Stimulated activated naive CD8-positive, alpha-beta T cell treated with anti-CD3 and anti-CD28 coated beads, Interleukin-15, Interleukin-2, amounts not matched to agents 100 ng/mL and 50 ng/mL, for 24 hours (primary cell): ENCODE data around the gene ITGA5.

Experiments
- H3K27ac Mint-ChIP-seq: one replicate; pipeline ENCODE4 v1.8.0; 2021; ENCODE audit warnings: mild to moderate bottlenecking, mixed read lengths
- H3K27me3 Mint-ChIP-seq: one replicate; pipeline ENCODE4 v1.8.0; 2021; ENCODE audit warnings: mixed read lengths
- H3K36me3 Mint-ChIP-seq: one replicate; pipeline ENCODE4 v1.8.0; 2021; ENCODE audit warnings: low read depth, mixed read lengths
- H3K4me1 Mint-ChIP-seq: one replicate; pipeline ENCODE4 v1.8.0; 2021; ENCODE audit warnings: low read depth, mixed read lengths
- H3K4me3 Mint-ChIP-seq: one replicate; pipeline ENCODE4 v1.8.0; 2021; ENCODE audit warnings: mild to moderate bottlenecking, mixed read lengths
- H3K9me3 Mint-ChIP-seq: one replicate; pipeline ENCODE4 v1.8.0; 2021; ENCODE audit warnings: mixed read lengths

Gene ITGA5

GRCh38 chr12:54352891-54353874, 65.9 kb downstream of the ITGA5 start:
- Mint-ChIP-seq H3K27ac (no peak overlapping the region), H3K27me3 (no peaks in the 10 kb centered on the region), H3K9me3 (no peaks in the 10 kb centered on the region), H3K4me3 (no peak overlapping the region), H3K36me3 (peaks cover 32% of the 10 kb centered on the region), H3K4me1 (peaks cover 20% of the 10 kb centered on the region)

- H3K36me3 Mint-ChIP-seq, result peaks cover 41% of the 10 kb centered on the region
- H3K9me3 Mint-ChIP-seq, result no peaks in the 10 kb centered on the region
- H3K27ac Mint-ChIP-seq, result no peak overlapping the region
- H3K4me3 Mint-ChIP-seq, result peak overlapping the region; percentile 49
- no peaks in the 10 kb centered on the region for H3K27me3 Mint-ChIP-seq
- H3K4me1 Mint-ChIP-seq, result peaks cover 20% of the 10 kb centered on the region
Observed at GRCh38 chr12:54352022-54352531, 67.0 kb downstream of the ITGA5 start.

GRCh38 chr12:54351341-54351740, 67.7 kb downstream of the ITGA5 start:
- H3K4me3 Mint-ChIP-seq, result no peak overlapping the region
- H3K9me3 Mint-ChIP-seq, result no peaks in the 10 kb centered on the region
- peaks cover 20% of the 10 kb centered on the region for H3K4me1 Mint-ChIP-seq
- no peaks in the 10 kb centered on the region for H3K27me3 Mint-ChIP-seq
- peaks cover 46% of the 10 kb centered on the region for H3K36me3 Mint-ChIP-seq
- no peak overlapping the region for H3K27ac Mint-ChIP-seq

- H3K27ac Mint-ChIP-seq, result no peak overlapping the region
- no peaks in the 10 kb centered on the region for H3K27me3 Mint-ChIP-seq
- H3K36me3 Mint-ChIP-seq, result peaks cover 46% of the 10 kb centered on the region
- no peaks in the 10 kb centered on the region for H3K9me3 Mint-ChIP-seq
- no peak overlapping the region for H3K4me3 Mint-ChIP-seq
- H3K4me1 Mint-ChIP-seq, result peaks cover 20% of the 10 kb centered on the region
Observed at GRCh38 chr12:54350743-54351142, 68.3 kb downstream of the ITGA5 start.

- no peaks in the 10 kb centered on the region for H3K9me3 Mint-ChIP-seq
- peaks cover 54% of the 10 kb centered on the region for H3K36me3 Mint-ChIP-seq
- peaks cover 20% of the 10 kb centered on the region for H3K4me1 Mint-ChIP-seq
- no peaks in the 10 kb centered on the region for H3K27me3 Mint-ChIP-seq
- no peak overlapping the region for H3K4me3 Mint-ChIP-seq
- H3K27ac Mint-ChIP-seq, result no peak overlapping the region
Observed at GRCh38 chr12:54349679-54350078, 69.4 kb downstream of the ITGA5 start.

GRCh38 chr12:54349036-54349435, 70.0 kb downstream of the ITGA5 start:
- Mint-ChIP-seq H3K27ac (no peak overlapping the region), H3K36me3 (peaks cover 54% of the 10 kb centered on the region), H3K4me3 (no peak overlapping the region), H3K4me1 (peaks cover 20% of the 10 kb centered on the region), H3K9me3 (no peaks in the 10 kb centered on the region), H3K27me3 (no peaks in the 10 kb centered on the region)
